GM12891 (cell line): Measurements from ENCODE around the gene RPS6KA2.

ENCODE experiments used
- POLR2A ChIP-seq: IDR thresholded peaks from 2 replicates; pipeline ENCODE4 v1.6.1; 2011; ENCODE audit warnings: low read depth, low read length, control low read depth
- POLR2AphosphoS5 ChIP-seq: IDR thresholded peaks from 2 replicates; pipeline ENCODE4 v1.6.1; 2011; ENCODE audit warnings: low read depth, low read length, control low read depth

- TF ChIP-seq POLR2A: no peak
- TF ChIP-seq POLR2AphosphoS5: no peak
These were observed 70.2 kb downstream of the RPS6KA2 start for GRCh38 chr6:166556863-166557322.
